Caco-2 (cell line): Measurements from ENCODE around the gene RFTN1. TPM values are rescaled to one million over a fixed set of nuclear protein-coding genes. Genes with fewer than 3 reads are reported as not detected.

Experiments
- BruUV-seq: library from RNA; stranded (reverse); fragments of 400-500 nt; replicated peaks from 2 replicates; lab custom pipeline; 2021; lab: Mats Ljungman, UMichigan
- CTCF ChIA-PET: fragments of 300-600 bp; sonication (Branson Sonifier 250); formaldehyde crosslinking; loops from one replicate; lab custom pipeline; 2022; ENCODE audit warnings: antibody characterized with exemption; lab: Charles Lee
- POLR2A ChIA-PET: fragments of 300-600 bp; sonication (Branson Sonifier 250); formaldehyde crosslinking; loops from one replicate; lab custom pipeline; 2022; ENCODE audit warnings: antibody characterized with exemption; lab: Charles Lee
- DNase-seq, 2 experiments: peaks; one replicate each; pipeline versions ENCODE4 v3.0.0 to v3.0.0-alpha.2; 2020 to 2022
- H3K27me3 ChIP-seq: replicated peaks from 2 replicates; pipeline ENCODE4 v1.6.0; 2011; ENCODE audit warnings: low read length; ENCODE audit not compliant: control insufficient read depth, insufficient read depth
- H3K36me3 ChIP-seq: 2 replicates; pipeline ENCODE4 v1.5.1; 2011; ENCODE audit warnings: low read length; ENCODE audit not compliant: control insufficient read depth, insufficient read depth
- H3K4me1 ChIP-seq: fragments of 250-450 bp; sonication (Bioruptor Pico); 2 replicates; pipeline ENCODE4 v1.5.1; 2020; ENCODE audit warnings: mild to moderate bottlenecking
- H3K4me3 ChIP-seq: 2 replicates; pipeline ENCODE4 v1.5.1; 2011; ENCODE audit warnings: low read depth, mild to moderate bottlenecking, control low read depth, low read length
- H3K9me3 ChIP-seq: fragments of 250-450 bp; sonication (Bioruptor Pico); 2 replicates; pipeline ENCODE4 v1.5.1; 2020; ENCODE audit warnings: mild to moderate bottlenecking, moderate library complexity
- H3K27ac Mint-ChIP-seq: one replicate; pipeline ENCODE4 v1.8.0; 2022; ENCODE audit warnings: mixed read lengths; ENCODE audit not compliant: unreplicated experiment
- H3K27me3 Mint-ChIP-seq: one replicate; pipeline ENCODE4 v1.8.0; 2022; ENCODE audit warnings: mixed read lengths; ENCODE audit not compliant: insufficient read depth, unreplicated experiment
- H3K36me3 Mint-ChIP-seq: one replicate; pipeline ENCODE4 v1.8.0; 2022; ENCODE audit warnings: mild to moderate bottlenecking, mixed read lengths; ENCODE audit not compliant: insufficient read depth, unreplicated experiment
- H3K4me1 Mint-ChIP-seq: one replicate; pipeline ENCODE4 v1.8.0; 2022; ENCODE audit warnings: low read depth, mixed read lengths; ENCODE audit not compliant: unreplicated experiment
- H3K4me3 Mint-ChIP-seq: one replicate; pipeline ENCODE4 v1.8.0; 2022; ENCODE audit warnings: mild to moderate bottlenecking, moderate library complexity, mixed read lengths; ENCODE audit not compliant: unreplicated experiment
- H3K9me3 Mint-ChIP-seq: one replicate; pipeline ENCODE4 v1.8.0; 2022; ENCODE audit warnings: mixed read lengths; ENCODE audit not compliant: unreplicated experiment
- intact Hi-C: fragments of 100-400 bp; cut with micrococcal nuclease; formaldehyde crosslinking; loops from one replicate; pipeline ENCODE4 v1.10.0; 2022; ENCODE audit not compliant: unreplicated experiment
- total RNA-seq: library from RNA; stranded (reverse); gene quantifications from 2 replicates; pipeline ENCODE4 v1.2.3, GENCODE V29; 2022
- TF ChIP-seq, protein P1 (sequence below), 2 experiments: fragments of 200-600 bp in 1 of 2; IDR thresholded peaks; 1 replicate in 1 of 2; 2 replicates in 1 of 2; pipeline versions ENCODE4 v1.5.1 to v1.8.0; 2011 to 2022; ENCODE audit warnings: antibody characterized with exemption in 1 of 2, control low read depth in 1 of 2, inconsistent platforms in 1 of 2, low read depth in 1 of 2, low read length in 1 of 2, mild to moderate bottlenecking in 1 of 2, moderate library complexity in 1 of 2; ENCODE audit not compliant: insufficient read depth in 1 of 2, severe bottlenecking in 1 of 2, unreplicated experiment in 1 of 2

RFTN1 gene
- total RNA-seq, 1 experiment from 2014 or later: 10.2 TPM

DNA sequence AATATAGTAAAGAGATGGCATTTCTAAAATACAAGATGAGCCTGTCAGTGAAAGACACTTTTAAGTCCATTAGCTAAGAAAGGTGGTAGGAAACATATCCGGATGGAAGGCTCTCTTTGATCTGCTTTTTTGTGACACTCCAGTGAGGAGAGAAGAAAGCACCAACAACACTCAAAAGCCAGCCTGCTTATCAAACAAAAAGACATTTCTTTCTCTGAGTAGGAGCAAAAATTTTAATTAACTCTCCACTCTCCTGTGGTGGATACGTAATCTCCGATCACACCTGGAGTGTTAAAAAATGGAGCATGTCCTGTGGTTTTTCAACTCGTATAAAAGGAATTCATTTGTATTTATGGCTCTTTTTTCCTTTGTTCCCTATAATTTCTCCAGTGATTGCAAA lies 183.1 kb downstream of the RFTN1 start:
- Mint-ChIP-seq H3K27me3 (no peaks in the 10 kb centered on the region), H3K36me3 (peaks cover 33% of the 10 kb centered on the region)

DNA sequence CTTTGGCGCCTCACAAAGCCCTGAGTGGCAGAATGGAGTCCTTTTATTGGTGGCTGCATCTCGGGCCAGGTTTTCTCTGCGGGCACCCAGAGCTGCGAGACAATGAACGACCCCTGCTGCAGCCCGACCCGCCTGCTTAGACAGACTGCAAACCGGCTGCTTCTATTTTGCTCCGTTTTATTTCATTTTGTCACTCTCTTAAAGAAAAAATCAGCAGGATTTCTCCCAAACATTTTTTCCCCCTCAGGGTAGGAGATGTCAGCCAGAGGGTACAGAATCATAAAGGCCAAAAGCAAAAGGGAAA lies 183.7 kb downstream of the RFTN1 start:
- ChIA-PET POLR2A (no interaction called here), CTCF (no interaction called here)
- Mint-ChIP-seq H3K27me3 (no peaks in the 10 kb centered on the region), H3K9me3 (peaks cover 21% of the 10 kb centered on the region), H3K27ac (no peak overlapping the region), H3K4me1 (peaks cover 14% of the 10 kb centered on the region), H3K4me3 (no peak overlapping the region), H3K36me3 (peaks cover 27% of the 10 kb centered on the region)
- no peak overlapping the region for H3K4me3 ChIP-seq
- intact Hi-C loops: no loop called here
- BruUV-seq: no TSS peak
- H3K36me3 ChIP-seq: peaks cover 3% of the 10 kb centered on the region
- DNase-seq: no peak
- peaks cover 15% of the 10 kb centered on the region for H3K9me3 ChIP-seq
- TF ChIP-seq, protein P1, sequence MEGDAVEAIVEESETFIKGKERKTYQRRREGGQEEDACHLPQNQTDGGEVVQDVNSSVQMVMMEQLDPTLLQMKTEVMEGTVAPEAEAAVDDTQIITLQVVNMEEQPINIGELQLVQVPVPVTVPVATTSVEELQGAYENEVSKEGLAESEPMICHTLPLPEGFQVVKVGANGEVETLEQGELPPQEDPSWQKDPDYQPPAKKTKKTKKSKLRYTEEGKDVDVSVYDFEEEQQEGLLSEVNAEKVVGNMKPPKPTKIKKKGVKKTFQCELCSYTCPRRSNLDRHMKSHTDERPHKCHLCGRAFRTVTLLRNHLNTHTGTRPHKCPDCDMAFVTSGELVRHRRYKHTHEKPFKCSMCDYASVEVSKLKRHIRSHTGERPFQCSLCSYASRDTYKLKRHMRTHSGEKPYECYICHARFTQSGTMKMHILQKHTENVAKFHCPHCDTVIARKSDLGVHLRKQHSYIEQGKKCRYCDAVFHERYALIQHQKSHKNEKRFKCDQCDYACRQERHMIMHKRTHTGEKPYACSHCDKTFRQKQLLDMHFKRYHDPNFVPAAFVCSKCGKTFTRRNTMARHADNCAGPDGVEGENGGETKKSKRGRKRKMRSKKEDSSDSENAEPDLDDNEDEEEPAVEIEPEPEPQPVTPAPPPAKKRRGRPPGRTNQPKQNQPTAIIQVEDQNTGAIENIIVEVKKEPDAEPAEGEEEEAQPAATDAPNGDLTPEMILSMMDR (IDR thresholded peaks at IDR 0.05; ENCODE audit: insufficient read depth in 1 of 2, low read depth in 1 of 2, low read length in 1 of 2, severe bottlenecking in 1 of 2, unreplicated experiment in 1 of 2): no peak
- peaks cover 16% of the 10 kb centered on the region; the same call in 1 of the 2 replicates for H3K4me1 ChIP-seq
- H3K27me3 ChIP-seq: no peaks in the 10 kb centered on the region

More for the DNA sequence above, 183.1 kb downstream of the RFTN1 start:
- Mint-ChIP-seq H3K9me3 (peaks cover 21% of the 10 kb centered on the region), H3K4me1 (peaks cover 14% of the 10 kb centered on the region), H3K27ac (no peak overlapping the region), H3K4me3 (no peak overlapping the region)
- CTCF ChIA-PET: no interaction called here
- intact Hi-C loops: no loop called here
- H3K4me1 ChIP-seq: peaks cover 16% of the 10 kb centered on the region; the same call in 1 of the 2 replicates
- POLR2A ChIA-PET: no interaction called here
- no peak for DNase-seq
- BruUV-seq: no TSS peak
- TF ChIP-seq, protein P1 (IDR thresholded peaks at IDR 0.05; ENCODE audit: insufficient read depth in 1 of 2, low read depth in 1 of 2, low read length in 1 of 2, severe bottlenecking in 1 of 2, unreplicated experiment in 1 of 2): no peak
- H3K4me3 ChIP-seq: no peak overlapping the region
- peaks cover 15% of the 10 kb centered on the region for H3K9me3 ChIP-seq
- peaks cover 3% of the 10 kb centered on the region for H3K36me3 ChIP-seq
- no peaks in the 10 kb centered on the region for H3K27me3 ChIP-seq

DNA sequence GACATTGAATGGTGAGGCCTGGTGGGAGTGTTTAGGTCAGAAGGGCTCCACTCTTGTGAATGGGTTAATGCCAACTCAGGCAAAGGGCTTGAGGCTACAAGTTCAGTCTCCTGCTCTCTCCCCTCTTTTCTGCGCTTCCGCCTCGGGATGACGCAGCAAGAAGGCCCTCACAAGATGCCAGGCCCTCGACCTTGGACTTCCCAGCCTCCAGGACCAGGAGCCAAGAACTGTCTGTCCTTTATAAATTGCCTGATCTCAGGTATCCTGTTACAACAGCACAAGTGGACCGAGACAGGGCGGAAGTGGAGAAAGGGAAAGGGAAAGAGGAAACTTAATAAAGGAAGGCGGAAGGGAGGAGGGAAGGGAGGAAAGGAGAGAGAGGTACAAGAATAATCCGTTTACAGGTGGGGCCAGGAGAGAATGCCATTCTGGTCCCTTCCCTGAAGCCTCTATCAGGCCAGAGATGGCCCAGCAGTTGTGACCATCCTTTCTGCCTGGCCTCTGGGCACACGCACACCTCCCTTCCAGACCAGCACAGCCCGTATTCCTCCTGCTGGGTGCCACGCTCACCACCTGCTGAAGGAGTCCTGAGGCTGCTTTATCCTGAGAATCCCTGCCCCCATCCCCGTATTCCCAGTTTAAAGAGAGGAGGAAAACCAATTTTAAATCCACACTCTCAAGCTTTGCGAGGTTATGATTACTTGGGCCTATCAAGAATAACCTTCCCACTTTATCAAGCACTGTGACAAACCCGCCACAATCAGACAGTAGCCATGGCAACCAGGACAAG lies 184.3 kb downstream of the RFTN1 start:
- intact Hi-C loops: no loop called here
- BruUV-seq: no TSS peak
- H3K36me3 ChIP-seq: peaks cover 3% of the 10 kb centered on the region
- peaks cover 15% of the 10 kb centered on the region for H3K9me3 ChIP-seq
- POLR2A ChIA-PET: no interaction called here
- no peak overlapping the region for H3K4me3 ChIP-seq
- Mint-ChIP-seq H3K9me3 (peaks cover 21% of the 10 kb centered on the region), H3K27me3 (no peaks in the 10 kb centered on the region), H3K4me3 (no peak overlapping the region), H3K4me1 (peaks cover 14% of the 10 kb centered on the region), H3K27ac (no peak overlapping the region), H3K36me3 (peaks cover 27% of the 10 kb centered on the region)
- CTCF ChIA-PET: no interaction called here
- no peak for DNase-seq
- no peaks in the 10 kb centered on the region for H3K27me3 ChIP-seq
- TF ChIP-seq, protein P1 (IDR thresholded peaks at IDR 0.05; ENCODE audit: insufficient read depth in 1 of 2, low read depth in 1 of 2, low read length in 1 of 2, severe bottlenecking in 1 of 2, unreplicated experiment in 1 of 2): no peak
- peaks cover 16% of the 10 kb centered on the region; the same call in 1 of the 2 replicates for H3K4me1 ChIP-seq
